Superior temporal gyrus (tissue), 1 donor: Measurements from ENCODE around the gene TNP2.
"Not testable (repeated sequence)": the region's sequence is repeated elsewhere in the genome, so short reads cannot be mapped to it uniquely, and the experiment has no call there.

Experiments used
- DNase-seq: peaks from one replicate; pipeline ENCODE4 v3.0.0-alpha.2; 2016; ENCODE audit errors: extremely low spot score

Gene TNP2

GRCh38 chr16:11300560-11300892 lies 31.4 kb upstream of the TNP2 start:
- no peak for DNase-seq

GRCh38 chr16:11299865-11300559 lies 30.9 kb upstream of the TNP2 start:
- DNase-seq = no peak

GRCh38 chr16:11298950-11299547 lies 29.9 kb upstream of the TNP2 start:
- DNase-seq = not testable (repeated sequence)

DNA sequence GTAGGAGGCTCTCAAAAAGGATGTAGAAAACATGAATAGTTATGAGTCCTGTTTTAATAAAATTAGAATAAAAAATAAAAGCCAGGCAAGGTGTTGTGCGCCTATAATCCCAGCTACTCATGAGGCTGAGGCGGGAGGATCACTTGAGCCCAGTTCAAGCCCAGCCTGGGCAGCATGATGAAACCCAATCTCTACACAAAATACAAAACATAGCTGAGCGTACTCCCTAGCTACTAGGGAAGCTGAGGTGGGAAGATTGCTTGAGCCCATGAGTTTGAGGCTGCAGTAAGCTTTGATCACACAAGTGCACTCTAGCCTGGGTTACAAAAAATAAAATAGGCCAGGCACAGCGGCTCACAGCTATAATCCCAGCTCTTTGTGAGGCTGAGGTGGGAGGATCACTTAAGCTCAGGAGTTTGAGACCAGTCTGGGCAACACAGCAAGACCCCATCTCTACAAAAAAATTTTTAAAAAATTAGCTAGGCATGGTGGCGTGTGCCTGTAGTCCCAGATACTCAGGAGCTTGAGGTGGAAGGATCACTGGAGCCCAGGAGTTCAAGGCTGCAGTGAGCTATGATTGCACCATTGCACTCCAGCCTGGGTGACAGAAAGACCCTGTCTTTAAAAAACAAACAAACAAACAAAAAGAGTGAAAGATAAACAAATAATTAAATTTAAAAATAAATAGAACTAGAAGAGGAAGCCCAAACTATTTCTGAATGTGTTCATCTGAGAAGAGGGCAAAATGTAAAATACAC lies 29.2 kb upstream of the TNP2 start:
- DNase-seq = no peak

- peak; percentile 64 for DNase-seq
These were observed 28.5 kb upstream of the TNP2 start for GRCh38 chr16:11297492-11298142.

- no peak for DNase-seq
These were observed 27.8 kb upstream of the TNP2 start for GRCh38 chr16:11296706-11297491.

- no peak for DNase-seq
These were observed 27.2 kb upstream of the TNP2 start for GRCh38 chr16:11296351-11296705.

- DNase-seq = no peak
These were observed 26.5 kb upstream of the TNP2 start for GRCh38 chr16:11295672-11296071.

GRCh38 chr16:11292076-11292748 lies 23.1 kb upstream of the TNP2 start:
- no peak for DNase-seq

DNA sequence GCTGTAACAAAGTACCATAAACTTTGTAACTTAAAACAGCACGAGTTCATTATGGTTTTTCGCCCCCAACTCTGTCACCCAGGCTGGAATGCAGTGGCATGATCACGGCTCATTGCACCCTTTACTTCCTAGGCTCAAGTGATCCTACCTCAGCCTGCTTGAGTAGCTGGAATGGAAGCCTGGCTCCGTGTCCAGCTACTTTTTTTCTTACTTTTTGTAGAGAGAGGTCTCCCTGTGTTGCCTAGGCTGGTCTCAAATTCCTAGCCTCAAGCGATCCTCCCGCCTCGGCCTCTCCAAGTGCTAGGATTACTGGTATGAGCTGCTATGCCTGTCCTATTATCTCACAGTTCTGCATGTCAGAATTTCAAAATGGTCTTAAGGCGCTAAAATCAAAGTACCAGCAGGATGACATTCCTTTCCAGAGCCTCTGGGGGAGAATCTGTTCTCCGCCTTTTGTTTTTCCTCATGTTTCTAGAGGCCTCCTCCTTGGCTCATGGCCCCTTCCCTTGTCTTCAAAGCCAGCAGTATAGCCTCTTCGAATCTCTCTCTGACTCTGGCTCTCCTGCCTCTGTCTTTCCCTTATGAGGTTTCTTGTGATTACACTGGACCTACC lies 22.1 kb upstream of the TNP2 start:
- no peak for DNase-seq

- DNase-seq = no peak
These were observed 21.2 kb upstream of the TNP2 start for GRCh38 chr16:11290102-11290893.

DNA sequence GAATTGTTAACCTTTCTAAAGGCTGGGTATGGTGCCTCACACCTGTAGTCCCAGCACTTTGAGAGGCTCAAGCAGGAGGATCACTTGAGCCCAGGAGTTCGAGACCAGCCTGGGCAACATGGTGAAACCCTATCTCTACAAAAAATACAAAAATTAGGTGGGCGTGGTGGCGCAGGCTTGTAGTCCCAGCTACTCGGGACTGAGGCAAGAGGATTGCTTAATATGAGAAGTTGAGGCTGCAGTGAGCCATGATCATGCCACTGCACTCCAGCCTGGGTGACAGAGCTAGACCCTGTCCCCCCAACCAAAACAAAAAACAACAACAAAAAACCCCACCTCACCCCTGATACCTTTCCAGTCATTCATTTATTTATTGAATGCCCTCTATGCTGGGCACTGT lies 20.6 kb upstream of the TNP2 start:
- DNase-seq = not testable (repeated sequence)

DNA sequence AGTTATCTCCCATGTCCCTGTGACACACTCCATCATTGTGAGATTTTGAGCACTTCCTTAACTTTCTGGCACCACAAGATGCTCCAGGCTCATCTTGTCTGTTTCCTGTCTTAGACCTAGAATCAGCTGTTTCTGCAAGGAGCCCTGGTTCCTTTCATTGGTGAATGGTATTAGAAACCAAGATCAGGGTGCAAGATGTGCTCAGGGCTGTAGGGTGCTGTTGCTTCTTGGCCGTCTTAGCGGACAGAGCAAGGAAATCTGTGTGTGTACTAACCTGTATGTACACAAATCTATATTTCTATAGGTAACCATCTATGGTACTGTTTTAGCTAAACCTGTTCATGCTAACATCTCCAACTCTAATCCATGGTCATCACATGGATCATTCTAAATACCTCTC lies 20.1 kb upstream of the TNP2 start:
- no peak for DNase-seq

GRCh38 chr16:11285842-11286241 lies 16.7 kb upstream of the TNP2 start:
- DNase-seq = no peak

DNA sequence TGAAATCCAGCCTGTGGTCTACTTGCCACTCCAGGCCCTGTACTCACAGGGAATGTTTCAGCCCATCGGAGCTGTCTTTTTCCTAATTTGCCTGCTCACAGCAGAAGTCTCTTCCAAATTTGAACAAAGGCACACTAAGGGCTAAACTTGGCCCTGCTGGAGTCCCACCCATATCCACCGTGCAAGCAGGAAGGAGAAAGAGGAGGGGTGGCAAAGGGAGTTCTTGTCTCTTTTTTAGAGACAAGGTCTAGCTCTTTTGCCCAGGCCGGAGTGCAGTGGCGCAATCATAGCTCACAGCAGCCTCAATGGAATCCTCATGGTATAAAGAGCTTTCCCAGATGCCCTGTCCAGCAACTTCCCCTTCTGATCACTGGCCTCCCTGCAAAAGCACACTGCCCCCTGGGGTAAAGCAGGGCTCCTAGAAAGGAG lies 14.7 kb upstream of the TNP2 start:
- DNase-seq = no peak

DNA sequence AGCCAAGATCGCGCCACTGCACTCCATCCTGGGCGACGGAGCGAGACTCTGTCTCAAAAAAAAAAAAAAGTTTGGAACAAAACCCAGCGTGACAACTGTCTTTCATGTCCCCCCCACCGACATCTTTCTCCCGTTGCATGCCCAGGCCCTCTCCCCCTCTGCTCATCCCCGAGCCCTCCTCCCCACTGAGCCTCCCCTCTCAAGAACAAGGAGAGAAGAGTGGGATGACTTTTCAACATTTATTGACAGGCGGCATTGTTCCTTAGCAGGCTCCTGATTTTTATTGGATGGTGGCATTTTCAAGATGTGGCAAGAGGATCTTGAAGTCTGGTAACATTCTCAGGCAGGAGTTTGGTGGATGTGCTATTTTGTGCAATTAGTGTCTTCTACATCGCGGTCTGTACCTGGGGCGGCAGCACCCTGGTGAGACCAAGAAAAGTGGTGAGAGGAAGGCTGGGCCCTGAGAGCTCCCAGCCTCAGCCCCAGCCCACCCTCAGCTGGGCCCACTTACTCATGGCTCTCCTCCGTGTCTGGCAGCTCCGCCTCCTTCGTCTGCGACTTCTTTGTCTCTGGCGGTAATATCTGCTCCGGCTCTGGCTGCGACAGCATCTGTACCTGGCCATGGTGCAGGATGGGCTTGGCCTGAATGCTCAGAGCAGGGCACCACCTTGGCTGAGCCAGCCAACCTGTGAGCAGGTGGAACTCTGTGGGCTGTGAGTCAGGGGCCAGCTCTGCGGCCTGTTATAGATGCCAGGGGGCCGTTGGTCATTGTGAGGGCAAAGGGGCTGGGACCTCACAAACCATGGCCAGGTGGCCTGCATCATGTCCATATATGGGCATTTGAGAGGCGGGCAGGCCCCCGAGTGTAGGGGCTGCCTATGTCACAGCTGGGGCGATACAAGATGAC lies 11.7 kb upstream of the TNP2 start, which contains the start of gene PRM1:
Gene PRM1 (minus strand): TSS at position 715 of the 907 bp plus-strand sequence. CDS start 92 bp downstream, at position 623.
- DNase-seq = no peak

GRCh38 chr16:11278681-11279628 lies 9.8 kb upstream of the TNP2 start:
- no peak for DNase-seq
